ENCODE results near the gene CXorf58.

CXorf58 gene

DNA sequence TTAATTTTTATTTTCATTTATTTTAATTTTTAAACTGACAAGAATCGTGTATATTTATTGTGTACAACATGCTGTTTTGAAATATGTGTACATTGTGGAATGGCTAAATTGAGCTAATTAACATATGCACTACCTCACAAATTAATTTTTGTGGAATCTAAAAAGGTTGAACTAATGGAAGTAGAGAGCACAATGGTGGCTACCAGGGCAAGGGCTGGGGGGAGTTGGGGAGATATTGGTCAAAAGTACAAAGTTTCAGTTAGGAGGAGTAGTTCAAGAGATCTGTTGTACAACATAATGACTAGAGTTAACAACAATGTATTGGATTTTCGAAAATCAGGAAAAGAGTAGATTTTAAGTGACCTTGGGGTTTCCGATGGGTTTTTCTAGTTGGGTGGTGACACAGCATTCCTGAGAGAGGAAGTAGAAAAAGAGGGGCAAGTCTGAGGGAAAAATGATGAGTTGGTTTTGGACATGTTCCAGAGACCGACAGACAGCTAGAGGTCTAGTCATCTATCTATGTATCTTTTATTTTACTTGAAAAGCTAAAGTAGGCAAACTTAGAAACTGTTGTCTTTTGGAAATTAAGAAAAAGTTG is 23.3 kb upstream of the CXorf58 start:
- Histone ChIP-seq H3K4me1 (ENCODE audit: low read length) (no peaks in the 10 kb centered on the region), H3K4me3 (ENCODE audit: low read length) (no peak overlapping the region), H3K27me3 (ENCODE audit: low read depth, low read length) (no peaks in the 10 kb centered on the region), H3K27ac (ENCODE audit: low read length) (no peak overlapping the region), H4K20me1 (ENCODE audit: insufficient read depth, low read length) (no peaks in the 10 kb centered on the region), H3K36me3 (replicated peaks; ENCODE audit: low read depth, low read length) (no peaks in the 10 kb centered on the region), H3K9ac (ENCODE audit: low read length) (no peak overlapping the region), H3K9me3 (ENCODE audit: insufficient read depth, low read length) (no peaks in the 10 kb centered on the region), H3K79me2 (ENCODE audit: low read length) (no peaks in the 10 kb centered on the region), H3K4me2 (ENCODE audit: low read length) (no peak overlapping the region), H2AFZ (ENCODE audit: low read depth, low read length) (no peak overlapping the region)
- TF ChIP-seq, protein P1, sequence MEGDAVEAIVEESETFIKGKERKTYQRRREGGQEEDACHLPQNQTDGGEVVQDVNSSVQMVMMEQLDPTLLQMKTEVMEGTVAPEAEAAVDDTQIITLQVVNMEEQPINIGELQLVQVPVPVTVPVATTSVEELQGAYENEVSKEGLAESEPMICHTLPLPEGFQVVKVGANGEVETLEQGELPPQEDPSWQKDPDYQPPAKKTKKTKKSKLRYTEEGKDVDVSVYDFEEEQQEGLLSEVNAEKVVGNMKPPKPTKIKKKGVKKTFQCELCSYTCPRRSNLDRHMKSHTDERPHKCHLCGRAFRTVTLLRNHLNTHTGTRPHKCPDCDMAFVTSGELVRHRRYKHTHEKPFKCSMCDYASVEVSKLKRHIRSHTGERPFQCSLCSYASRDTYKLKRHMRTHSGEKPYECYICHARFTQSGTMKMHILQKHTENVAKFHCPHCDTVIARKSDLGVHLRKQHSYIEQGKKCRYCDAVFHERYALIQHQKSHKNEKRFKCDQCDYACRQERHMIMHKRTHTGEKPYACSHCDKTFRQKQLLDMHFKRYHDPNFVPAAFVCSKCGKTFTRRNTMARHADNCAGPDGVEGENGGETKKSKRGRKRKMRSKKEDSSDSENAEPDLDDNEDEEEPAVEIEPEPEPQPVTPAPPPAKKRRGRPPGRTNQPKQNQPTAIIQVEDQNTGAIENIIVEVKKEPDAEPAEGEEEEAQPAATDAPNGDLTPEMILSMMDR (IDR thresholded peaks at IDR 0.05; ENCODE audit: low read depth, low read length) = no peak
- no peak for TF ChIP-seq EZH2phosphoT487 (IDR thresholded peaks at IDR 0.05; ENCODE audit: low read depth)

DNA sequence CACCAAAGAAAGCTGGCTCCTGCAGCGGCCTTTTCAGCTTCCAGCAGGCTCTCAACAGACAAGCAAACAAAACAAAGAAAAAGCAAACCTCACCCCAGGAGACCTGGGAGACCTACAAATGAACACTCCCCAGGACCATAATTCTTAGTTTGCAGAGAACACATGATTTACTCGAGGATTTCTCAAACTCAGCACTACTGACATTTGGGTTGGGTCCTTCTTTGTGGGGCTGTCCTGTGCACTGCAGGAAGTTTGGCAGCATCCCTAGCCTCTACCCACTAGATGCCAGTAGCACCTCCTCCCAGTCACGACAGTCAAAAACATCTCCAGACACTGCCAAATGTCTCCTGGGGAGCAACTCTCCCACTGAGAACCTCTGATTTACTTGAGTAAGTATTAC is 22.0 kb upstream of the CXorf58 start:
- H3K4me1 ChIP-seq (ENCODE audit: low read length) = no peaks in the 10 kb centered on the region
- no peaks in the 10 kb centered on the region for H3K9me3 ChIP-seq (ENCODE audit: insufficient read depth, low read length)
- no peak overlapping the region for H2AFZ ChIP-seq (ENCODE audit: low read depth, low read length)
- TF ChIP-seq EZH2phosphoT487 (IDR thresholded peaks at IDR 0.05; ENCODE audit: low read depth) = no peak
- TF ChIP-seq, protein P1 (IDR thresholded peaks at IDR 0.05; ENCODE audit: low read depth, low read length) = no peak
- no peak overlapping the region for H3K27ac ChIP-seq (ENCODE audit: low read length)
- no peak overlapping the region for H3K4me3 ChIP-seq (ENCODE audit: low read length)
- no peaks in the 10 kb centered on the region for H4K20me1 ChIP-seq (ENCODE audit: insufficient read depth, low read length)
- no peaks in the 10 kb centered on the region for H3K79me2 ChIP-seq (ENCODE audit: low read length)
- H3K36me3 ChIP-seq (replicated peaks; ENCODE audit: low read depth, low read length) = no peaks in the 10 kb centered on the region
- no peaks in the 10 kb centered on the region for H3K27me3 ChIP-seq (ENCODE audit: low read depth, low read length)
- H3K4me2 ChIP-seq (ENCODE audit: low read length) = no peak overlapping the region
- H3K9ac ChIP-seq (ENCODE audit: low read length) = no peak overlapping the region

DNA sequence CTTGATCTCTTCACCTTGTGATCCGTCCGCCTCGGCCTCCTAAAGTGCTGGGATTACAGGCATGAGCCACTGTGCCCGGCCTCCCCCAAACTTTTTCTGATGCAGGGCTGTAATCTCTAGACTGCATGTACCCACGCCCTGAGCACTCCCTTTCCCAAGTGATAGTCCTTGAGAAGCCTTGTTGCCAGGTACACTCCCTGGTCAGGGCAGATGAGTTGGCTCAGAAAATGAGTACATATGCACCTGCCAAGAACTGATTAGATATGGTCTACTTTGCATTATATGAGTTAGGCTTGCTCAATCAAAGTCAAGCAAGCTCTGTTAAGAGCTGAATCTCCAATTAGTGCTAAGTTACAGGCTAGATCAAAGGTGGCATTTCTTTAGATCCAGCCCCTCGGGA is 20.4 kb upstream of the CXorf58 start:
- Histone ChIP-seq H4K20me1 (ENCODE audit: insufficient read depth, low read length) (no peaks in the 10 kb centered on the region), H3K27me3 (ENCODE audit: low read depth, low read length) (no peaks in the 10 kb centered on the region), H3K4me2 (ENCODE audit: low read length) (no peak overlapping the region), H3K36me3 (replicated peaks; ENCODE audit: low read depth, low read length) (no peaks in the 10 kb centered on the region), H3K4me1 (ENCODE audit: low read length) (no peaks in the 10 kb centered on the region), H3K27ac (ENCODE audit: low read length) (no peak overlapping the region), H3K9ac (ENCODE audit: low read length) (no peak overlapping the region), H3K4me3 (ENCODE audit: low read length) (no peak overlapping the region), H3K79me2 (ENCODE audit: low read length) (no peaks in the 10 kb centered on the region), H2AFZ (ENCODE audit: low read depth, low read length) (no peak overlapping the region), H3K9me3 (ENCODE audit: insufficient read depth, low read length) (no peaks in the 10 kb centered on the region)
- TF ChIP-seq EZH2phosphoT487 (IDR thresholded peaks at IDR 0.05; ENCODE audit: low read depth) = no peak
- TF ChIP-seq, protein P1 (IDR thresholded peaks at IDR 0.05; ENCODE audit: low read depth, low read length) = no peak

DNA sequence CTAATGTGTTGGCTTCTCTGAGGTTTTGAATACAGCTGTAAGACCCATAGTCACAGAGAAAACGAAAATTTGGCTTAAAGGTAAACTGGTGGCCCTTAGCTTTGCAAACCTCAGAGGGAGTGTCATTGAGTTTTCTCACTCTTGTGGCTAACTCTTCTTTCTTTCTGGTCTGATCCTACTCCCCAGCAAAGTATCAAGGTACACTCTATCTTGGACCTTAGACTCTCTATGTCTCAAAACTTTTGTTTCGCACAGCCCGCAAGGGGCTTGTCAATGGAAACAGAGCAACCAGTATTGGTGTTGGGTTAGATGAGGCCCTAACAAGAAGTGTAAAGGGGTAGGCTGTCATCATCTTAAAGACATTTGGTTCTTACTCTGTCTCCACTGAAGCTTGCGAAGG is 19.9 kb upstream of the CXorf58 start:
- no peak overlapping the region for H3K27ac ChIP-seq (ENCODE audit: low read length)
- no peaks in the 10 kb centered on the region for H3K9me3 ChIP-seq (ENCODE audit: insufficient read depth, low read length)
- TF ChIP-seq, protein P1 (IDR thresholded peaks at IDR 0.05; ENCODE audit: low read depth, low read length) = no peak
- no peak for TF ChIP-seq EZH2phosphoT487 (IDR thresholded peaks at IDR 0.05; ENCODE audit: low read depth)
- no peak overlapping the region for H3K4me3 ChIP-seq (ENCODE audit: low read length)
- H4K20me1 ChIP-seq (ENCODE audit: insufficient read depth, low read length) = no peaks in the 10 kb centered on the region
- H3K36me3 ChIP-seq (replicated peaks; ENCODE audit: low read depth, low read length) = no peaks in the 10 kb centered on the region
- H3K9ac ChIP-seq (ENCODE audit: low read length) = no peak overlapping the region
- no peaks in the 10 kb centered on the region for H3K79me2 ChIP-seq (ENCODE audit: low read length)
- no peak overlapping the region for H3K4me2 ChIP-seq (ENCODE audit: low read length)
- H2AFZ ChIP-seq (ENCODE audit: low read depth, low read length) = no peak overlapping the region
- H3K4me1 ChIP-seq (ENCODE audit: low read length) = no peaks in the 10 kb centered on the region
- no peaks in the 10 kb centered on the region for H3K27me3 ChIP-seq (ENCODE audit: low read depth, low read length)

Data from OCI-LY3 (cell line).